Measurements from ENCODE around the gene ISM1. TPM values are rescaled to one million over a fixed set of nuclear protein-coding genes. Genes with fewer than 3 reads are reported as not detected.

The ISM1 gene
- total RNA-seq, 1 experiment from 2014 or later: 0.20 TPM

- H2BK5ac ChIP-seq (ENCODE audit: insufficient read length, low read length): no peak overlapping the region
- Mint-ChIP-seq H3K36me3 (ENCODE audit: insufficient read depth in 1 of 3, low read depth in 3 of 3) (no peaks in the 10 kb centered on the region; a peak in 2 of 7 replicates), H3K4me3 (no peak overlapping the region), H3K27me3 (ENCODE audit: low read depth) (peaks cover 37% of the 10 kb centered on the region), H3K9me3 (no peaks in the 10 kb centered on the region), H3K27ac (no peak overlapping the region), H3K4me1 (peaks cover 2 to 3% of the 10 kb centered on the region in 2 experiments; a peak in 2 of 4 replicates)
- H4K5ac ChIP-seq (ENCODE audit: insufficient read length, low read depth, low read length): no peak overlapping the region
- no peaks in the 10 kb centered on the region for H3K9me3 ChIP-seq (ENCODE audit: control insufficient read depth, low read depth, low read length)
- H2BK20ac ChIP-seq (ENCODE audit: low read depth, low read length, poor library complexity, severe bottlenecking): no peak overlapping the region
- H3K79me1 ChIP-seq (ENCODE audit: insufficient read depth, low read depth, low read length, poor library complexity, severe bottlenecking): no peaks in the 10 kb centered on the region
- no peak overlapping the region for H3K9ac ChIP-seq (ENCODE audit: extremely low read depth, insufficient read length, low read length)
- no peaks in the 10 kb centered on the region for H3K27me3 ChIP-seq (ENCODE audit: insufficient read depth, low read length)
- H3K4me2 ChIP-seq (ENCODE audit: insufficient read depth, insufficient read length, low read length): no peak overlapping the region
- H3K23me2 ChIP-seq (ENCODE audit: insufficient read length, low read depth, low read length, poor library complexity, severe bottlenecking): no peaks in the 10 kb centered on the region
- no peak overlapping the region for H3K56ac ChIP-seq (ENCODE audit: insufficient read length, low read depth, low read length)
- no peak overlapping the region for H2AK5ac ChIP-seq (ENCODE audit: insufficient read length, low read length)
- no peak overlapping the region for H3K14ac ChIP-seq (ENCODE audit: insufficient read depth, low read length)
- H3K23ac ChIP-seq (ENCODE audit: insufficient read length, low read depth, low read length): no peak overlapping the region
- no peak overlapping the region for H2BK120ac ChIP-seq (ENCODE audit: low read depth, low read length, poor library complexity, severe bottlenecking)
- no peaks in the 10 kb centered on the region for H4K20me1 ChIP-seq (ENCODE audit: control insufficient read depth, insufficient read depth, insufficient read length)
- TF ChIP-seq, protein P1, sequence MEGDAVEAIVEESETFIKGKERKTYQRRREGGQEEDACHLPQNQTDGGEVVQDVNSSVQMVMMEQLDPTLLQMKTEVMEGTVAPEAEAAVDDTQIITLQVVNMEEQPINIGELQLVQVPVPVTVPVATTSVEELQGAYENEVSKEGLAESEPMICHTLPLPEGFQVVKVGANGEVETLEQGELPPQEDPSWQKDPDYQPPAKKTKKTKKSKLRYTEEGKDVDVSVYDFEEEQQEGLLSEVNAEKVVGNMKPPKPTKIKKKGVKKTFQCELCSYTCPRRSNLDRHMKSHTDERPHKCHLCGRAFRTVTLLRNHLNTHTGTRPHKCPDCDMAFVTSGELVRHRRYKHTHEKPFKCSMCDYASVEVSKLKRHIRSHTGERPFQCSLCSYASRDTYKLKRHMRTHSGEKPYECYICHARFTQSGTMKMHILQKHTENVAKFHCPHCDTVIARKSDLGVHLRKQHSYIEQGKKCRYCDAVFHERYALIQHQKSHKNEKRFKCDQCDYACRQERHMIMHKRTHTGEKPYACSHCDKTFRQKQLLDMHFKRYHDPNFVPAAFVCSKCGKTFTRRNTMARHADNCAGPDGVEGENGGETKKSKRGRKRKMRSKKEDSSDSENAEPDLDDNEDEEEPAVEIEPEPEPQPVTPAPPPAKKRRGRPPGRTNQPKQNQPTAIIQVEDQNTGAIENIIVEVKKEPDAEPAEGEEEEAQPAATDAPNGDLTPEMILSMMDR (conservative IDR thresholded peaks at IDR 0.05): no peak
- no peak overlapping the region for H2BK15ac ChIP-seq (ENCODE audit: low read depth, low read length)
- H3T11ph ChIP-seq (ENCODE audit: low read length): no peak overlapping the region
- H3K4ac ChIP-seq (ENCODE audit: low read depth, low read length): no peak overlapping the region
- H3K27ac ChIP-seq (ENCODE audit: insufficient read length, low read depth, low read length): no peak overlapping the region
- no peak overlapping the region for H4K91ac ChIP-seq (ENCODE audit: insufficient read length, low read depth, low read length)
- no CpG with 5 or more reads among the region's 4 CpGs for whole genome bisulfite sequencing (ENCODE audit: extremely low coverage, insufficient read length, low lambda C conversion rate)
- no peak overlapping the region for H2BK12ac ChIP-seq (ENCODE audit: insufficient read length, low read depth, low read length)
- H3K4me1 ChIP-seq (ENCODE audit: insufficient read depth, low read length): no peaks in the 10 kb centered on the region; the same call in 1 of the 2 replicates
- H3K18ac ChIP-seq (ENCODE audit: insufficient read length, low read depth, low read length): no peak overlapping the region
- DNase-seq: no peak
- H3K79me2 ChIP-seq (ENCODE audit: insufficient read depth, low read length): no peaks in the 10 kb centered on the region
- H4K8ac ChIP-seq (replicated peaks; ENCODE audit: insufficient read length, low read depth, low read length): no peak overlapping the region
- no peak overlapping the region for H2AFZ ChIP-seq (ENCODE audit: low read length)
These were observed 9.0 kb upstream of the ISM1 start for GRCh38 chr20:13211956-13212618.

Data from H9 (cell line).